ENCODE data around the gene ELMOD1.
"Not testable (repeated sequence)": the region's sequence is repeated elsewhere in the genome, so short reads cannot be mapped to it uniquely, and the experiment has no call there.

ELMOD1 gene

DNA sequence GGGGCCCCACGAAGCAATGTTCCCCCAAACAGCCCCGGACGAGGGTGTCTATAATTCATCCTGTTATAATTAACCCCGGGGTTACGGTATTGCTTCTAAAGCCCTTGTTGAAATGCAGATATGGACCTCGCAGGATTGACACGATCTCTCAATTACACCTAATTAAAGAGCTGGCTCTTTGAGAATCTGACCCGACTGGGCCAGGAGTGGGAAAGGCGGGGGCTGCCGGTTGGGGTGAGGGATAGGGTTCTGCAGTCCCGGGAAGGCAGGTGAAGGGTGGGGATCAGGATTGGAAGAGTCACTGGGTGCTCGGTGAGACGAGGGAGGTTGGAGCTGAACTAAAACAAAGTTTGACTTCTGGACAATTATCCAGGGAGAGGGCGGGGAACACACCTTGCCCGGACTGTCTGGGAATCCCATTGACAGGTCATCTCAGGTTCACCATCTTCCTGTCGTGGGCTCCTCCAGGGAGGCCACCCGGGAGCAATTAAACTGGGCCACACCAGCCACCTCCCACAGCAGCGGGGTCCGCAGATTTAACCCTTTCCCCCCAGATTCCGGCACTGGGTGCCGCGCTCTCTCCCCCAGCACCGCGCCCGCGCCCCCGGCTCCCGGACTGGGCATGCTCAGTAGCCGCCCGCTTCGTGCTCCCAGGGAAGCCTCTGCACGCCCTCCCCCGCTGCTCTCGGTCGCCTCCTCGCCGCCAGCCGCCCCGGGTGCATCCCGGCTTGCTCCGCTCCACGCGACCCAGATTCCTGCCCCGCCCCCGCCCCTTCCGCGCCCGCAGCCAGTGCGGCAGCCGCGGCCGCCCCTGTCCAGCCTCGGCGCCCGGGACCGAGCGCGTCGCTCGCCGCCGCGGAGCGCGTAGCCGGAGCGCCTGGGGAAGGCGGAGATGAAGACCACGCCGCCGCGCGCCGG is at the start of gene ELMOD1:
TSS of gene ELMOD1 (plus strand) at position 688 of the 918 bp plus-strand sequence. CDS start 27,043 bp downstream, outside the sequence.
- FAIRE-seq, result no peak

DNA sequence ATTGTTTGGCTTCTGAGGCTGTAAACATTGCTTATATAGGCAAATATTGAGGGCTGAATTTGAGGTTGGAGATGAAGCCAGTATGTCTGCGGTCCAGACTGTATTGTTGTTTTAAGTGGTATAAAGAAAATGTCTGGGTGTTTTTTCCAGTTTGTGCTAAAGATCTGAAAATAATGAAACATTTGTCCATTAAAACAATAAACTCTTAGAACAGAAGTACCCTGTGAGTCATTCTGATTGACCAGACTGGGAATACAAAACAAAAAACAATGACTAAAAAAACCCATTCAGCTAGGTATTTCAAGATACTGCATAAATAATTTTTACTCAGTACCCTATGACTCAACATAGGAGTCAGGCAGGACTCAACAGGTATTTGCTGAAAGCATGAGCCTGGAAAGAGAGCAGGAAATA is 45.8 kb upstream of the ELMOD1 start:
- FAIRE-seq, result no peak

DNA sequence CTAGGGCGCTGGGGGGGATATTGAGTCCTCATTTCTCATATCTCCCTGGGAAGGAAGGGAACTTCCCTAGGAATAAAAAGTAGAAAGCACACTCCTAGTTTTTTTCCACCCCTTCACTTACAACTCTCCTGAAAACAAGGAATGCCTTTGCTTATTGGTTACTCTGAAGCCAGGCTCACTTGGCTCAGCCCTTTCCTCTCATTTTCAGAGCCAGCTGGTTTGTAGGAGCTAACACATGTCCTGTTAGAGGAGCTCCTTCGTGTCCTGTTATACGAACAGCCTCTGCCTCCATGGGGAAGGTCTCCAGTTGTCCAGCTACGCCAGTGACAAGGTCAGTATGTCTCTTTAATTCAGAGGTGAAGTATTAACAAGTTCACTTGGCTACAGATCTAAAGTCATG is 43.0 kb upstream of the ELMOD1 start:
- no peak for FAIRE-seq

DNA sequence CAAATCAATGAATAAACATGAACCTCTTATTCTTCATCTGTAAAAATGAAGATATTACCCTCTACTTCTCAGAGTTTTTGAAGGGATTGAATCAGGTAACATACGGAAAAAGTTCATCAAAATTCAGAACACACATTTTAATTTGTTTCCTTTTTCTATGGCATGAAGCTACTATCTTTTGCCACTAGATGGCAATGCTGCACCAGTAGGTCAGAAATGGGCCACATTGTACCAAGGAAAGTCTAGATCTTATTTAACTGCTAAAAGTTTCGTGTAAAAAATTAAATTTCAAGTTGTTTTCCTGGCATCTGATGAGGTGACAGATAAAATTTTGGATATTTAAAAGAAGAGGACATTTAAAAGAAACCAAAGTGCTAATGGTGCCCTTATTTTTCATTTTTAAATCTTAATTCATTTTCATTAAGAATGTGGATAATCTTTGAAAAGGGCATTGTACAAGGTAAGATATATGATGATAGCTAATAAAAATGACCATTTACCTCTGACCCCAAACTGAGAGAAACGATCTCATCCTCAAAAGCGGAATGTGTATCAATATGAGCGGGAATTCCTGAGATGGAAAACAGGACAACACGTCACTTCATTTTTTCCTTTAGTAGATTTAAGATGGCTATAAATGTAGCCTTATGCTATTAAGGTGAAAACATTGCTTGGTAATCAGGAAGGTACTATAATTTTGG is 41.5 kb upstream of the ELMOD1 start:
- peak; percentile 97 for FAIRE-seq

DNA sequence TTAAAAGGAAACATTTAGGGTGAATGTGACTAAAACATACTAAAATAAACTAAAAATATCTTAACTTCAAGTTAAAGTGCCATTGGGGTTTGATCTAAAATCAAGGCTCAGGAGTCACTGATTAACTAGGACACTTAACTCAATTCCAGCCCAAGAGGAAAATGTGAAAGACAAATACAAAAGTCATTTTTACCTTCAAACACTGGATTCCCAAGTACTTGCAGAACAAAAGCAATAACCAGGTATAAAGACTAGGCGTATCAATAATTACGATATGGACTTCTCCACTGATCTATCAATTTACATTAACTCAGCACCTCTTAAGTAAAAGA is 41.0 kb upstream of the ELMOD1 start:
- FAIRE-seq, result no peak

DNA sequence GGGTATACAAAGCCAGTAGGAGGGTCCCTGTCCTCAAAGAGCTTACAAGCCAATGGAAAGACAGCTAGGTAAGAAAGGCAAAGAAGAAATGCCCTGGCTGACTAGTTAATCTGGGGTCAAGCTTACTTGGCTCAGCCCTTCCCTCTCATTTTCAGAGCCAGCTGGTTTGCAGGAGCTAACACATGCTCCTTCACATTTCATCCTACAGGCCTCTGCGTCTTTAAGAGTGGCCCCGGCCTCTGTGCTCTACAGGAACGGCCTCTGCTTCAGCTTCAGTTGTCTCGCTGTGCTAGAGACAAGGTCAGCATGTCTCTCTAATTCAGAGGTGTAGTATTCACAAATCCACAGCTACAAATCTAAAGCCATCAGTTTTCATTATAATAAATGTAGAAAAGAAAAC is 40.6 kb upstream of the ELMOD1 start:
- no peak for FAIRE-seq

DNA sequence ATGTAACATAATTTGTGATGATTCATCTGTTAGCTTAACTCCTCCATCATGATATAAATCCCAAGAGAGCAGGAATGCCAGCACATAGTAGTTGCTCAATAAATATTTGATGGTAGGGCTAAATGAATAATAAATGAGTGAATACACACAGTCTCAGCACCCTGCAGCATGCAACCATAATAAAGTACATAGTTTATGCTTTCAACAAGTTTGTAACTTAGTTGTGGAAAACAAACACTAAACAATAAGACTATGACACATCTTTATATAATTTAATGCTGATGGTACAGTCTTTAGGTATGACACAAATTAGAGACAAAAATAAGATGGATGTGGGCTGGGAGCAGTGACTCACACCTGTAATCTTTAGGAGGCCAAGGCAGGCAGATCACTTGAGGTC is 29.3 kb upstream of the ELMOD1 start:
- FAIRE-seq, result peak; percentile 43

DNA sequence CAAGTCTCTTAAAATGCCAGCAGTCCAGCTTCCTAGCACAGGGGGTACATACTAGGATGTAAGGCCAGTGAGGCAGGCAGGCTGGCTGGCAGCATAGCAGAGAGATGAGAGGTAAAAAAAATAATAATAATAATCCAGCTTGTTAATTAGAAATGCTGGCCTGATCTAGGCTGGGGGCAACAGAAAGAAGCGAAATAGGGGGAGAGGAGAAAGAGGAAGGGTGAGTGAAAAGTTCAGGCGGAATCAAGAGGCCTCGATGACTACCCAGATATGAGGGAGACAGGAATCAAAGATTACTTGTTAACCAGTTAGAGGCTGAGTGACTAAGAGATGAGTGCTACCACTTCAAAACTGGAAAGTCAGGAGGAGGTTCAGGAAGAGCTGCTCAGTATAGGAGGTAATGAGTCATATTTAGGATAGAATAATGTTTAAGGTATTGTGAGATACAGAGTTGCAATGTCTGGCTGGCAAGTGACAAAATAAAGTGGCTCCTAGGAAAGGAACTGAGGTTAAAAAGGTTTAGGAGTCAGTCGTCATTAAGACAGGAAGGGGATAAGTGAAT is 28.2 kb upstream of the ELMOD1 start:
- peak; percentile 86 for FAIRE-seq

DNA sequence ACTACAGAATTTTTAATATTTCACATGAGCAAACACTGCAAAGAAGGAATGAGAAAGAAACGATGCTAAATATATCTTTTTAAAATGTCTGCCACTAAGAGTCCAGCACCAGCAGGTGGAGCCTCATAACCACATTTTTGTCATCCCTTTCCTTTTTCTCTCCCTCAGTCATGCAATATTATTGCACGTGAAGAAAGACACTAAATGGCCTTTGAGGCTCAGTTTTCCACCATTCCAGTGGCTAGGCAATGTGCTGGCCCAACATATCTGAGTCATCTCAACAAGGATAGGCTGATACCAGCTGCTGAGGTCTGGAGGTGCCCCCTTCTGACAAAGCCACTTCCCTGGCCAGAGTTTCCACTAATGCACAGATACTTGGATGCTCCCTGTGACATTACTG is 27.2 kb upstream of the ELMOD1 start:
- peak; percentile 93 for FAIRE-seq

DNA sequence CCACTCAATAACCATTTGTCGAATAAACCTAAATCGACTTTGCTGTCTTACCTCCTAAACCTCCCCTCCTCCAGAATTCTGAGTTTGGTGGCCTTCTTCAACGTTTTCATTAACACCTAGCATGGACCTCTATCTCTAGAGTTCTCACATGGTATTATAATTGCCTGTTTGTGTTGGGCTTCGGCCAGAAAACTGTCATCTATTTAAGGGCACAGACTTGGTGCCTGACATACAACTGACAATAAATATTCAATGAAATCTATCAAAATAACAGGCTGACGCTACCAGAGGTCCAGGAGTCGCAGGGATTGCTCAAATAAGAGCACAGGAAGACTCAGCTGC is 26.1 kb upstream of the ELMOD1 start:
- no peak for FAIRE-seq

DNA sequence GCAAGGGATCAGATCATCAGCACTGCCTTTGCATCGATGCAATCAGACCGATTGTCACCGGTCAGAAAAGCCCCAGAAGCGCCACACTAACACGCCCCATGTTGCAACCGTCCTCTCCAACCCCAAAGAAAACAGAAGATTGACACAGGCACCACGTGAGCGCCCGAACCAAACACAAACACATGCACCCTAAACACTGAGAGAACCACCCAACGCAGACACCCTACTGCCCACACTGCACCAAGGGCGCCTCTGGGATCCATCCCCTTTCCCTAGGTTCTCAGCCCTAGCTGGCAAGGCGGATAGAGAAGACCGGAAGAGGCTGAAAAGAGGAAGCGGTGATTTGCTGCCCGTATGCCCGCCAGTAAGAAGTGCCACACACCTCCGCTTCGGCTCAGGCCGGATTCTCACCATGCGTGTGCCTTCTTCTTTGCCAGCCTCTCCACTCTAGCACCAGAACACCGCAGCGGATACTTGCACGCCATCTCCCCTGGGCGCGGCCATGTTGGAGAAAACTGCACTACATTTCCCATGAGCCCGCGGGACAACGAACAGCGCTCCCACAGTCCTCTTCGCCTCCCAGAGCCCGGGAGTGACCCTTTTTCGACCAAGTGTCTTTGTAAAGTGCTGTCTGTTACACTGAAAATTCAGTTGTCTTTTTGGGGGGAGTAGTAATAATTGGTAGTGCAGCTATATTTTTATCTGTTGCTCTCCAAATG is 25.6 kb upstream of the ELMOD1 start, which contains the start of gene ALKBH8:
TSS of gene ALKBH8 (minus strand) at position 517 of the 719 bp plus-strand sequence. CDS start 4,842 bp downstream, outside the sequence.
- FAIRE-seq, result no peak

DNA sequence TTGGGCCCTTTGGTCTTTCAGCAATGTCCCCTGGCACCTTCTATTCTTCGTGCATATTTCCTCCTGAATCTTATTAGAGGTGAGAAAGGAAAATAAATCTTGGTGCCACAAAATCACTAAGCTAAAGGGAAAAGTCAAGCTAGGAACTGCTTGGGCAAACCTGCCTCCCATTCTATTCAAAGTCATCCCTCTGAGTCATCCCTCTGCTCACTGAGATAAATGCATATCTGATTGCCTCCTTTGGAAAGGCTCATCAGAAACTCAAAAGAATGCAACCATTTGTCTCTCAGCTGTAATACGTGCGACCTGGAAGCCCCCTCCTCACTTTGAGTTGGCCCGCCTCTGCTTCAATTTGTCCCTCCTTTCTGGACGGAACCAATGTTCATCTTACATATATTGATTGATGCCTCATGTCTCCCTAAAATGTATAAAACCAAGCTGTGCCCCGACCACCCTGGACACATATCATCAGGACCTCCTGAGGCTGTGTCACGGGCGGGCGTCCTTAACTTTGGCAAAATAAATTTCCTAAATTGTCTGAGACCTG is 24.9 kb upstream of the ELMOD1 start:
- not testable (repeated sequence) for FAIRE-seq

DNA sequence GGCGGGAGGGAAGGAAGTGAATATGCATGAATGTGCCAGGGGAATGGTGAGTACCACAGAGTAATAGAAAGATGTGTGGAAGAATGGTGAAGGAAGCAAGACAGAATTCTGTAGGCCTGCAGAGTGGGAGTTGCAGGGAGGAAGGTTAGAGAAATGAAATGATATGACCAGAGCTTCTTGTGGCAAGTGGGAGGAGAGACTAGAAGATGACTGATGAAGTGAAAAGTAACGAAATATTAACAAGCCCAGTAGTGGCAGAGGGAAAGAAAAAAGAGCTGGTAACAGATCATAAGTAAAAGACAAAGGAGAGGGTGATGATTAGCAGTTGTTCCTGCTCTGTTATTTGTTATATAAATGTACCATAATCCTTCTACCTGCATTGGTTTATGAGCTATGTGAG is 24.4 kb upstream of the ELMOD1 start:
- FAIRE-seq, result no peak

DNA sequence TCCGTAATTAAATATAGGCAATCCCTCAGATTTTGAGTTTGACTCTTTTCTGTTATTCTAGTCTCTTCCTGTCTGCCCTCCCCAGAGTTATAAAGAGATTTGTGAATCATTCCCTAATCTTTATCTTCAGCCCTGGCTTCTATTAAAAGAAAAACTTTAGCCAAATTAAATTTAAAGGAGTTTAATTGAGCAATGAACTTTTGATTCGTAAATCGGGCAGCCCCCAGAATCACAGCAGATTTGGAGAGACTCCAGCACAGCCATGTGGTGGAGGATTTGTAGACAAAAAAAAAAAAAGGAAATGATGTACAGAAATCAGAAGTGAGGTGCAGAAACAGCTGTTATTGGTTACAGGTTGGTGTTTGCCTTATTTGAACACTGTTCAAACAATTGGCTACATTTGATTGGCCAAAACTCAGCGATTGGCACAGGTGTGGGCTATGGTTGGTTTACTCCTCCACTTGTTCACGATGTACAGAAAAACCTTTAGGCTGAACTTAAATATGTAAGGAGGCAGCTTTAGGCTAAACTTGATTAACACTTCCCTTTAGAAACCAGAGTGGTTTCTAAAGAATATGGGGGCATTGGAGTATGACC is 23.1 kb upstream of the ELMOD1 start:
- FAIRE-seq, result no peak

DNA sequence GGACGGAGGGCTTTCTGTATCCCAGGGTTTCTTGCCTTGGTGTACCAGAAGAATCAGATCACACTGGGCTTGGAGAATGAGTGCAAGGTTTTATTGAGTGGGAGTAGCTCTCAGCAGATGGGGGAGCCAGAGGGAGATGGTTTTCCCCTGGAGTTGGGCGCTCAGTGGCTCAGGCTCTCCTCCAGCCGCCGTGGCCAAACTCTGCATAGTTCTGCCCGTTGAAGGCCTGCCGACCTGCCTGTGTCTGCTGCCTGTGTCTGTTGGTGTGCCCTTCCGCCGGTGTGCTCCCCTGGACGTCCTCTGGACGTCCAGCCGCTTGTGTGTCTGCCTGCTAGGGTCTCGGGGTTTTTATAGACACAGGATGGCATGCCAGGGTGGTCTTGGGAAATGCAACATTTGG is 20.9 kb upstream of the ELMOD1 start:
- no peak for FAIRE-seq

DNA sequence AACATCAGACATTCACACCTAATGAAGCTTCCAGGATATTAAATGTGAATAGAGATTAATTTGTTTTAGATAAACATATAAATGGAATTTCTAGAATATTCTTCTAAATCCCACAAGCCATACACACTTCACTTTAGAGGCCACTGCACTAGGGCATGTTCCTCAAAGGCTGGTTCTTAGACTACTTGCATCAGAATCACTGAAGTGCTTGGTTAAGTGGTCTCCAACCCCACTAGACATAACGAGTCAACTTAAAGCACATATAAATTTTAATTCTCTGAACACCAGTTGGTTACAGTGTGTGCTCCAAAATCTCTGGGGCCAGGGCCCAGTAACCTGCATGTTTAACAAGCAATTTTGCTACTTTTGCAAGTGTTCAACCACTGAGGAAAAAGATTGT is 17.5 kb upstream of the ELMOD1 start:
- no peak for FAIRE-seq

DNA sequence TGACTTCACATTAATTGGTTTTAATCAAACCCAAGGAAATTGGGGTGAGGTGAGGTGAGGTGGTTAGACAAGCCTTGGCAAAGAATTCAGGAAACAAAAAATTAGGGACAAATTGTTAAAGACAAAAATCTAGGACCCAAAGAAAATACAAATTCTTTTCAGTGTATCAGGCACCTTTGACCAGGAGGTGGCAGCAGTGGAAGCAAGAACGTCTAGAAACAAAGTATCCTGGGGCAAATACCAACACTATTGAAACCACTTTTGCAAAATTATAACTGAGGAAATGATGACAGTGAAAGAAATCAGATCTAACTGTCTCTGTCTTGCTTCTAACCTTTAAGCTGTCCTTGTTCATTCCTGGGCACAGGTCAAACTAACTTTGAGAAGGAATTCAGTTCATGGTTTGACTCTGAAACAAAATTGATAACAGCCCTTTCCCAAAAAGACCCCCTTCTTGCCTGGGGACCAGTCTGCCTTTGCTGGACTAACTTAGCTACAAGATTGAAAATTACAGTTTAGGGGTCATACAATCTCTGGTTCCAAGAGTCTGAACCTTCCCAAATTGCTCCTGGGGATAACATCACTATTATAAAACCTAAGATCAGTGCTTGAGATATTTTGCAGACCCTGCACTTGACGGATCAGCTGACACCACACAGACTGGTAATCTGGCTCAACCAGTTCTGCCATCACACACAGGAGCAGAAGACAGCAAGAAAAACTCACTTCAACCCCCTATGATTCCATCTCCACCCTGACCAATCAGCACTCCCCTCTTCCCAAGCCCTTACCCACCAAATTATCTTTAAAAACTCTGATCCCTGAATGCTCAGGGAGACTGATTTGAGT is 14.2 kb upstream of the ELMOD1 start:
- FAIRE-seq, result peak; percentile 95

DNA sequence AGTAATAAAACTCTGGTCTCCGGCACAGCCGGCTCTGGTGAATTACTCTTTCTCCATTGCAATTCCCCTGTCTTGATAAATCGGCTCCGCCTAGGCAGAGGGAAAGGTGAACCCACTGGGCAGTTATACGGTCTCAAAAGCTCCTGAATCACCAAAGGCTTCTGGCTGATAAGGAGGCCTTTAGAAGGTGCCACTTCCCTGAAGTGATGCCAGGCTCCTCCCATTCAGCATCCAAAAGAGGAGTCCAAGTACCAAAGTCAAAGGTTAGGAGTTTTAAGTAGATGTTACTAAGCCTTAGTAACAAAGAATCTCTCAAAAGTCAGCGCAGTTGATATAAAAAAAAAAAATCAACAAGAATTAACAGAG is 13.6 kb upstream of the ELMOD1 start:
- no peak for FAIRE-seq

DNA sequence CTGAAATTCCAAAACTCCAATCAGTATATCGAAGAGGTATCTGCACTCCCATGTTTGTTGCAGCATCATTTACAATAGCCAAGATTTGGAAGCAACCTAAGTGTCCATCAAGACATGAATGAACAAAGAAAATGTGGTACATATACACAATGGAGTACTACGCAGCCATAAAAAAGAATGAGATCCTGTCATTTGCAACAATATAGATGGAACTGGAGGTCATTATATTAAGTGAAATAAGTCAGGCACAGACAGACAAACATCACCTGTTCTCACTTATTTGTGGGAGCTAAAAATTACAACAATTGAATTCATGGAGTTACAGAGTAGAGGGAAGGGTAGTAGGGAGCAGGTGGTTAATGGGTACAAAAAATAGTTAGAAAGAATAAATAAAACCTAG is 11.8 kb upstream of the ELMOD1 start:
- FAIRE-seq, result not testable (repeated sequence)

DNA sequence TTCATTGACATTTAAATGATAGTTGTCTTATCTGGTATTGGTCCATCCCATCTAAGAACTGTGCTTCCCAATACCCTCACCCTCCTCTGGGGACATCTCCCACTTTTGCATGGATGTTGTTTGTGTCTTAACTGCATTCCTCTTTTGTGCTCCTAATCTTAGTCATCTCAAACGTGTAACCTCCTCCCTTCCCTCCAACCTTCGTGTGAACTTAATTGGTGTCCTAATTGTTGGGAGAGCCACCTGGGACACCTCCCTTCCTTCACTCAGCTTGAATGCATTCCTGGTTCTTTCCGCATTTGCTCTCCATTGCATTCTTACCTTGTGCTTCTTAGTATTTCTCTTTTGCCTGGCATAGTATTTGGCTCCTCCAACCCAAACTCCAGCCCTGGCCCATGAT is 9.8 kb upstream of the ELMOD1 start:
- FAIRE-seq, result no peak

DNA sequence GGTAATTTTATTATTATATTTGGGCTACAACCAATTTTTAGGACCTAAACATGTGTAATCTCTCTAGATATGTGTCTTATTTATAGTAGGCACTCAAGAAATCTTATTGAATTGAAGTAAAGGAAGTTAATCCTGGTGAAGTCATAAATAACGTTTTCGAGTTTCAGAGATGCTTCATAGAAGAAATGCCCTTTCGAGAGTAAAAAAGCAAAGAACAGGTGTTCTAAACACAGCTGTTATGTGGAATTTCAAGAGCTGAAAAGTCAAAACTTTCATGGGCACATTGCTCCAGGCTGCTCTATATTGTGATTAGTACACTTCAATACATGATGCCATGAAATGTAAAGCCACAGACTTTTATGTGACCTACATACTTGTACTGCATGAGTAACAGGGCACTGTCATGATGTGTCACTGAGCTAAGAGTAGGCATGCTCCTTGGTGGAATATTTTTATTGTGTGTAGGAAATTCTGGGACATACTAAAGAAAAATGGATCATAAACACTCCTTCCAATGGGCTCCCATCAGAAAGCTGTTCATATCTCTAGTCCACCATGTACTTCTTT is 7.2 kb upstream of the ELMOD1 start:
- no peak for FAIRE-seq
